ENCODE measurements around the gene RPGRIP1.

RPGRIP1 gene

DNA sequence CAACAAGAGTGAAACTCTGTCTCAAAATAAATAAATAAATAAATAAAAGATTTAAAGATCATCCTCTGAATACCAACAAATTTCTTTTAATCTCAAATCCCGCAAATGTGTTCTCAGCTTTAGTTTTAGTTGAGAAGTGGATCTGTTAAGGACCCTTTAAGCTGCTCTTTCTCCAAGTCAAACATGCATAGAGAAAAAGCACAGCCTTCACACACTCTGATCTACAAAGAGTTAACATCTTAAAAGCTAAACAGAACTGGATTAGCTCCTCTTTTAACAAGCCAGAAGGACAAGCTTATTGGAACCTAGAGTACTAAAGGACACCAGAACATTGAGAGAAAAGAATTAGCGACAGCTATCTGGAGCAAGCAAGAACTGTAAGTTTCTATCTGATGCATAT, at the start of gene RPGRIP1:
Gene RPGRIP1, plus strand, starts transcription at position 301 of the 400 bp plus-strand sequence. CDS start 7,894 bp downstream, outside the sequence.
- Histone ChIP-seq H3F3A (ENCODE audit: insufficient read depth, low read length) (no peaks in the 10 kb centered on the region), H3K9me3 (replicated peaks; ENCODE audit: insufficient read depth, low read length) (no peaks in the 10 kb centered on the region), H3K9ac (ENCODE audit: low read length) (no peak within 1 kb of the TSS), H3K9me2 (replicated peaks; ENCODE audit: insufficient read depth, low read length) (no peaks in the 10 kb centered on the region), H3K36me3 (replicated peaks; ENCODE audit: insufficient read depth, low read length) (no peaks in the 10 kb centered on the region), H3K79me2 (ENCODE audit: low read length) (no peaks in the 10 kb centered on the region), H3K4me2 (ENCODE audit: low read depth, low read length) (no peak within 1 kb of the TSS), H3K27me3 (replicated peaks; ENCODE audit: insufficient read depth, low read length) (no peaks in the 10 kb centered on the region), H3K4me1 (ENCODE audit: low read length) (no peaks in the 10 kb centered on the region), H3K4me3 (ENCODE audit: low read length) (no peak within 1 kb of the TSS), H2AFZ (ENCODE audit: low read length) (no peak within 1 kb of the TSS), H3K27ac (ENCODE audit: low read length) (no peak within 1 kb of the TSS), H4K20me1 (ENCODE audit: insufficient read depth, low read length) (no peaks in the 10 kb centered on the region)
- no peak for TF ChIP-seq CTCF (IDR thresholded peaks at IDR 0.05; ENCODE audit: low read length)
- TF ChIP-seq EZH2phosphoT487 (IDR thresholded peaks at IDR 0.05; ENCODE audit: low read length): no peak
- TF ChIP-seq EZH2 (optimal IDR thresholded peaks at IDR 0.05; ENCODE audit: low read depth, low read length): no peak
- no peak for DNase-seq

DNA sequence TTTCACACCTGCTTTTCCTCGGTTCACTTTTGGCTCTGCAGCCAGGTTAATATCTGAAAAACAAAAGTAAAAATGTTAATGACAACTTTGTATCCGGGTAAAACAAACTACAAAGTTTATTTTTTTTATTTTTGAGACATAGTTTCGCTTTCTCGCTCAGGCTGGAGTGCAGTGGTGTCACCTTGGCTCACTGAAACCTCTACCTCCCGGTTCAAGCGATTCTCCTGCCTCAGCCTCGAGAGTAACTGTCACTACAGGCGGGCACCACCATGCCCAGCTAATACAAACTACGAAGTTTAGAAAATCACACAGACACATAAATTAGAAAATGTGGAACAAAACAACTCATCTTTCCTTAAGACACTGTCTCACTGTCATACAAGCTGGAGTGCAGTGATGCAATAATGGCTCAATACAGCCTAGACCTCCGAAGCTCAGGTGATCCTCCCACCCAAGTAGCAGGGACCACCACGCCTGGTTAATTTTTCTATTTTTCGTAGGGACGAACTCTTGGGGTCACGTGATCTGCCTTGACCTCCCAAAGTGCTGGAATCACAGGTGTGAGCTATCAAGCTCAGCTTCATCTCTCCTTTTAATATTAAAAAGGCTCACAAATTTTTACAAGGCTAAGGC, 48.7 kb upstream of the RPGRIP1 start:
- Histone ChIP-seq H3K9ac (ENCODE audit: low read length) (no peak overlapping the region), H3K9me3 (replicated peaks; ENCODE audit: insufficient read depth, low read length) (no peaks in the 10 kb centered on the region), H3F3A (ENCODE audit: insufficient read depth, low read length) (peaks cover 14% of the 10 kb centered on the region; the same call in 1 of the 2 replicates), H3K27ac (ENCODE audit: low read length) (no peak overlapping the region), H3K79me2 (ENCODE audit: low read length) (peaks cover 99% of the 10 kb centered on the region), H3K4me3 (ENCODE audit: low read length) (no peak overlapping the region), H3K4me1 (ENCODE audit: low read length) (no peaks in the 10 kb centered on the region), H3K27me3 (replicated peaks; ENCODE audit: insufficient read depth, low read length) (no peaks in the 10 kb centered on the region), H2AFZ (ENCODE audit: low read length) (no peak overlapping the region), H4K20me1 (ENCODE audit: insufficient read depth, low read length) (peaks cover 65% of the 10 kb centered on the region), H3K36me3 (replicated peaks; ENCODE audit: insufficient read depth, low read length) (peaks cover 7% of the 10 kb centered on the region), H3K9me2 (replicated peaks; ENCODE audit: insufficient read depth, low read length) (no peaks in the 10 kb centered on the region), H3K4me2 (ENCODE audit: low read depth, low read length) (no peak overlapping the region)
- no peak for DNase-seq
- no peak for TF ChIP-seq CTCF (IDR thresholded peaks at IDR 0.05; ENCODE audit: low read length)
- TF ChIP-seq EZH2 (optimal IDR thresholded peaks at IDR 0.05; ENCODE audit: low read depth, low read length): no peak
- TF ChIP-seq EZH2phosphoT487 (IDR thresholded peaks at IDR 0.05; ENCODE audit: low read length): no peak

- no peak overlapping the region for H3K27ac ChIP-seq (ENCODE audit: low read length)
- H3K79me2 ChIP-seq (ENCODE audit: low read length): peaks cover 99% of the 10 kb centered on the region
- TF ChIP-seq CTCF (IDR thresholded peaks at IDR 0.05; ENCODE audit: low read length) (no peak), EZH2 (optimal IDR thresholded peaks at IDR 0.05; ENCODE audit: low read depth, low read length) (no peak), EZH2phosphoT487 (IDR thresholded peaks at IDR 0.05; ENCODE audit: low read length) (no peak)
- no peaks in the 10 kb centered on the region for H3K9me3 ChIP-seq (replicated peaks; ENCODE audit: insufficient read depth, low read length)
- H3F3A ChIP-seq (ENCODE audit: insufficient read depth, low read length): peaks cover 11% of the 10 kb centered on the region; the same call in 1 of the 2 replicates
- no peak for DNase-seq
- no peak overlapping the region for H2AFZ ChIP-seq (ENCODE audit: low read length)
- no peak overlapping the region for H3K9ac ChIP-seq (ENCODE audit: low read length)
- peaks cover 71% of the 10 kb centered on the region for H4K20me1 ChIP-seq (ENCODE audit: insufficient read depth, low read length)
- H3K4me3 ChIP-seq (ENCODE audit: low read length): no peak overlapping the region
- no peak overlapping the region for H3K4me2 ChIP-seq (ENCODE audit: low read depth, low read length)
- no peaks in the 10 kb centered on the region for H3K4me1 ChIP-seq (ENCODE audit: low read length)
- no peaks in the 10 kb centered on the region for H3K27me3 ChIP-seq (replicated peaks; ENCODE audit: insufficient read depth, low read length)
- peaks cover 7% of the 10 kb centered on the region for H3K36me3 ChIP-seq (replicated peaks; ENCODE audit: insufficient read depth, low read length)
- H3K9me2 ChIP-seq (replicated peaks; ENCODE audit: insufficient read depth, low read length): no peaks in the 10 kb centered on the region
Measured at GRCh38 chr14:21233457-21234076, 46.3 kb upstream of the RPGRIP1 start.

Data from MM.1S (cell line).